GM12873 (cell line): ENCODE measurements around the gene MID1IP1.

ENCODE experiments used
- CTCF ChIP-seq: IDR thresholded peaks from 2 replicates; pipeline ENCODE4 v1.5.1; 2012; ENCODE audit warnings: low read depth, mild to moderate bottlenecking, moderate library complexity, low read length, control low read depth; ENCODE audit not compliant: insufficient read depth; ENCODE audit errors: missing control alignments

The MID1IP1 gene

GRCh38 chrX:38817004-38817703 lies 15.9 kb downstream of the MID1IP1 start:
- TF ChIP-seq CTCF = no peak

- TF ChIP-seq CTCF = no peak
Observed at GRCh38 chrX:38819163-38819562, 17.9 kb downstream of the MID1IP1 start.

- no peak for TF ChIP-seq CTCF
Observed at GRCh38 chrX:38819709-38820108, 18.4 kb downstream of the MID1IP1 start.

- TF ChIP-seq CTCF = no peak
Observed at GRCh38 chrX:38820751-38821150, 19.5 kb downstream of the MID1IP1 start.

- no peak for TF ChIP-seq CTCF
Observed at GRCh38 chrX:38824176-38824575, 22.9 kb downstream of the MID1IP1 start.

- TF ChIP-seq CTCF = no peak
Observed at GRCh38 chrX:38831949-38832348, 30.7 kb downstream of the MID1IP1 start.

GRCh38 chrX:38837389-38837788 lies 36.1 kb downstream of the MID1IP1 start:
- TF ChIP-seq CTCF = no peak
